K562 (cell line): ENCODE data around the gene CGN. TPM values are rescaled to one million over a fixed set of nuclear protein-coding genes. Genes with fewer than 3 reads are reported as not detected.

Experiments
- AFF4 ChIP-seq: sonication (generic); formaldehyde crosslinking; IDR thresholded peaks from 2 replicates; pipeline ENCODE4 v1.8.0; 2023; ENCODE audit warnings: mild to moderate bottlenecking, missing genetic modification reagents
- BCOR ChIP-seq: fragments of 450-650 bp; IDR thresholded peaks from 2 replicates; pipeline ENCODE4 v1.6.1; 2016
- BRD4 ChIP-seq: fragments of 200-600 bp; sonication (generic); IDR thresholded peaks from 2 replicates; pipeline ENCODE4 v1.6.1; 2017; ENCODE audit warnings: inconsistent platforms
- CBX3 ChIP-seq, 2 experiments: IDR thresholded peaks; 1 replicate in 1 of 2; 2 replicates in 1 of 2; pipeline ENCODE4 v1.6.1; 2012; ENCODE audit warnings: inconsistent platforms in 2 of 2, low read length in 2 of 2, borderline replicate concordance in 1 of 2, control low read depth in 1 of 2
- CHD4 ChIP-seq: fragments of 200-600 bp; sonication (generic); IDR thresholded peaks from 3 replicates; pipeline ENCODE4 v1.6.1; 2012; ENCODE audit warnings: low read depth, mild to moderate bottlenecking, mixed read lengths, low read length, inconsistent platforms; ENCODE audit not compliant: insufficient read depth, insufficient replicate concordance, poor library complexity, severe bottlenecking
- CSDE1 ChIP-seq, 2 experiments: fragments of 450-650 bp; IDR thresholded peaks; 2 replicates each; pipeline ENCODE4 v1.6.1; 2016; ENCODE audit warnings: mild to moderate bottlenecking in 1 of 2
- CTBP1 ChIP-seq: fragments of 450-650 bp; IDR thresholded peaks from 2 replicates; pipeline ENCODE4 v1.6.1; 2016; ENCODE audit warnings: borderline replicate concordance
- HDAC1 ChIP-seq, 2 experiments: fragments of 450-650 bp; IDR thresholded peaks; 2 replicates each; pipeline ENCODE4 v1.6.1; 2016 to 2017; ENCODE audit warnings: inconsistent platforms in 1 of 2, mild to moderate bottlenecking in 1 of 2, moderate library complexity in 1 of 2
- IFI16 ChIP-seq: fragments of 250-450 bp; sonication (Bioruptor Pico); IDR thresholded peaks from 2 replicates; pipeline ENCODE4 v2.1.2; 2022; ENCODE audit warnings: mild to moderate bottlenecking, inconsistent platforms
- MECOM ChIP-seq: fragments of 250-450 bp; sonication (Bioruptor Pico); IDR thresholded peaks from 2 replicates; pipeline ENCODE4 v1.8.0; 2022; ENCODE audit warnings: inconsistent platforms
- MTA1 ChIP-seq: fragments of 450-650 bp; IDR thresholded peaks from 2 replicates; pipeline ENCODE4 v1.6.1; 2017; ENCODE audit warnings: borderline replicate concordance
- NEUROD1 ChIP-seq: fragments of 150-350 bp; IDR thresholded peaks from 2 replicates; pipeline ENCODE4 v1.6.1; 2014; ENCODE audit warnings: borderline replicate concordance, low read length, low read depth; ENCODE audit not compliant: partially characterized antibody
- NFE2 ChIP-seq: IDR thresholded peaks from 2 replicates; pipeline ENCODE4 v1.6.1; 2014; ENCODE audit warnings: antibody characterized with exemption, low read depth
- NR1H2 ChIP-seq: sonication (generic); formaldehyde crosslinking; IDR thresholded peaks from 2 replicates; pipeline ENCODE4 v1.4.0; 2020; ENCODE audit warnings: mild to moderate bottlenecking, missing genetic modification reagents
- OTX1 ChIP-seq: fragments of 450-650 bp; formaldehyde crosslinking; IDR thresholded peaks from 2 replicates; pipeline ENCODE4 v1.4.0; 2022; ENCODE audit warnings: mild to moderate bottlenecking
- PHF20 ChIP-seq: fragments of 450-650 bp; IDR thresholded peaks from 2 replicates; pipeline ENCODE4 v1.6.1; 2018; ENCODE audit not compliant: partially characterized antibody
- PTRF ChIP-seq: fragments of 450-650 bp; IDR thresholded peaks from 2 replicates; pipeline ENCODE4 v1.6.1; 2016; ENCODE audit warnings: mild to moderate bottlenecking, missing genetic modification characterization, missing compliant biosample characterization
- RBM25 ChIP-seq: fragments of 200-400 bp; formaldehyde crosslinking; IDR thresholded peaks from 2 replicates; pipeline ENCODE4 v1.6.1; 2018; ENCODE audit warnings: low read length, low read depth, moderate library complexity; ENCODE audit not compliant: severe bottlenecking
- RBM34 ChIP-seq: fragments of 200-400 bp; formaldehyde crosslinking; IDR thresholded peaks from 2 replicates; pipeline ENCODE4 v1.6.1; 2018; ENCODE audit warnings: low read length, borderline replicate concordance; ENCODE audit not compliant: insufficient read depth
- RCOR1 ChIP-seq, 2 experiments: IDR thresholded peaks; 2 replicates each; pipeline ENCODE4 v1.6.1; 2012; ENCODE audit warnings: low read depth in 2 of 2, low read length in 2 of 2, borderline replicate concordance in 1 of 2, improper control_type of control experiment in 1 of 2
- RNF219 ChIP-seq: fragments of 250-450 bp; sonication (Bioruptor Pico); IDR thresholded peaks from 2 replicates; pipeline ENCODE4 v1.5.0; 2022; ENCODE audit warnings: mild to moderate bottlenecking
- SMARCA5 ChIP-seq: fragments of 450-650 bp; IDR thresholded peaks from 2 replicates; pipeline ENCODE4 v1.6.1; 2016
- TCF7L2 ChIP-seq: fragments of 150-350 bp; IDR thresholded peaks from 2 replicates; pipeline ENCODE4 v1.6.1; 2016; ENCODE audit warnings: low read depth, mild to moderate bottlenecking, low read length, moderate library complexity
- TEAD1 ChIP-seq, 2 experiments: fragments of 450-650 bp in 1 of 2; sonication (generic) in 1 of 2; formaldehyde crosslinking; IDR thresholded peaks; 2 replicates each; pipeline versions ENCODE4 v1.4.0 to v1.8.0; 2020 to 2022; ENCODE audit warnings: mild to moderate bottlenecking in 2 of 2, missing genetic modification reagents in 1 of 2
- TRIM24 ChIP-seq, 2 experiments: fragments of 450-650 bp; IDR thresholded peaks; 2 replicates each; pipeline ENCODE4 v1.6.1; 2016
- ZNF224 ChIP-seq: sonication (generic); formaldehyde crosslinking; IDR thresholded peaks from 2 replicates; pipeline ENCODE4 v1.8.0; 2022; ENCODE audit warnings: mild to moderate bottlenecking, missing genetic modification reagents
- ZNF282 ChIP-seq: sonication (generic); formaldehyde crosslinking; IDR thresholded peaks from 2 replicates; pipeline ENCODE4 v1.8.1; 2023; ENCODE audit warnings: missing genetic modification reagents
- ZNF79 ChIP-seq: fragments of 250-450 bp; sonication (Bioruptor Pico); IDR thresholded peaks from 2 replicates; pipeline ENCODE4 v1.4.0; 2020; ENCODE audit warnings: low read depth, mild to moderate bottlenecking, moderate library complexity
- polyA plus RNA-seq, 8 experiments: library from polyadenylated mRNA; depleted of rRNA in 4 of 8; stranded (reverse) in 5 of 8; unstranded in 3 of 8; fragments of >200 nt; fragmentation: Nextera tagmentation in 2 of 8; fragmentation: Illumina TruSeq in 1 of 8; extraction: Ambion mirVana in 2 of 8; extraction: Trizol in 1 of 8; gene quantifications; 2 replicates each; pipeline versions ENCODE4 v1.2.1 to v1.2.3, GENCODE V29; 2011 to 2014; ENCODE audit warnings: inconsistent platforms in 1 of 8, missing spikeins in 1 of 8
- total RNA-seq, 7 experiments: library from RNA; depleted of rRNA in 6 of 7; stranded (reverse); fragments of >200 nt in 6 of 7; fragmentation: Illumina TruSeq in 2 of 7; extraction: Trizol in 2 of 7; gene quantifications; 2 replicates each; pipeline versions ENCODE4 v1.2.1 to v1.2.3, GENCODE V29; 2011 to 2021; ENCODE audit warnings: low replicate concordance in 1 of 7

Gene CGN
- total and polyA plus RNA-seq, 9 of the 15 experiments (the other 6 are each of a cell fraction or from before 2014, with no cell fraction given) = 0.03 to 1.4 (median 0.14) TPM; not detected in 2

- TF ChIP-seq RCOR1 (IDR thresholded peaks at IDR 0.05; ENCODE audit: borderline replicate concordance in 1 of 2, low read depth in 2 of 2, low read length in 2 of 2) (peak in 1 of 2 experiments; percentile 54; a peak in 1 of 4 replicates), TRIM24 (IDR thresholded peaks at IDR 0.05) (no peak), RBM25 (peak; percentile 32), CTBP1 (no peak), ZNF79 (no peak), ZNF282 (CRISPR knock-in tag) (no peak), TEAD1 (CRISPR knock-in tag; IDR thresholded peaks at IDR 0.05) (no peak), CHD4 (peak; percentile 61), NR1H2 (CRISPR knock-in tag) (no peak), TCF7L2 (no peak), MECOM (no peak), RNF219 (no peak), PTRF (no peak), NEUROD1 (no peak), AFF4 (no peak), PHF20 (peak; percentile 45), HDAC1 (IDR thresholded peaks at IDR 0.05) (no peak), SMARCA5 (peak; percentile 81), CSDE1 (IDR thresholded peaks at IDR 0.05) (no peak), MTA1 (no peak), OTX1 (no peak), BCOR (peak; percentile 96), NFE2 (no peak), IFI16 (CRISPR knock-in tag) (no peak), BRD4 (no peak), CBX3 (IDR thresholded peaks at IDR 0.05; ENCODE audit: borderline replicate concordance in 1 of 2, low read length in 2 of 2) (no peak), RBM34 (no peak), ZNF224 (CRISPR knock-in tag) (no peak)
These were observed 4.1 kb downstream of the CGN start (continued) for GRCh38 chr1:151515265-151515664.
